Middle frontal gyrus (tissue), 1 donor: ENCODE data around the gene OR2T5.
"Not testable (repeated sequence)": the region's sequence is repeated elsewhere in the genome, so short reads cannot be mapped to it uniquely, and the experiment has no call there.

ENCODE experiments used
- DNase-seq: peaks from one replicate; pipeline ENCODE4 v3.0.0-alpha.2; 2015; ENCODE audit warnings: low spot score; ENCODE audit errors: extremely low spot score

Gene OR2T5, protein sequence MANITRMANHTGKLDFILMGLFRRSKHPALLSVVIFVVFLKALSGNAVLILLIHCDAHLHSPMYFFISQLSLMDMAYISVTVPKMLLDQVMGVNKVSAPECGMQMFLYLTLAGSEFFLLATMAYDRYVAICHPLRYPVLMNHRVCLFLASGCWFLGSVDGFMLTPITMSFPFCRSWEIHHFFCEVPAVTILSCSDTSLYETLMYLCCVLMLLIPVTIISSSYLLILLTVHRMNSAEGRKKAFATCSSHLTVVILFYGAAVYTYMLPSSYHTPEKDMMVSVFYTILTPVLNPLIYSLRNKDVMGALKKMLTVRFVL

GRCh38 chr1:248488289-248488688 lies at the start of gene OR2T5:
TSS of gene OR2T5 (plus strand) at chr1:248488589. CDS start at chr1:248488589, 0 bp downstream.
- not testable (repeated sequence) for DNase-seq

DNA sequence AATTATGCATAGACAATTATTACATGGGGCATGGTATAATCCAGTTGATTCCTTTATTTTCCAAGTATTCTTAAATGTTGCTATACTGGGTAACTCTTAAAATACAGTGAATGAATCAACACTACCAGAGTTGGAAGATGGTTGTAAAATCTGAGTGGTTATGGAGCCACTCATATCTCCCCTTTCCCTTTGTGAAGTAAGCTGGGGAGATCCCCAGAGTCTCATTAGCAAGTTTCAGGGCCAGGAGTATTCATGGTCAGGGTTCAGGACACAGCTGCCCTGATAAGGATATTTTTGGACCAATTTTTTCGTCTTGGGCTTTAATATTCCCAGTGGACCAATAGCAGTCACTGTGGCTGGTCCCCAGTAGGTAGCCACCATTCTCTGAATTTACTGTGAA lies 49.7 kb upstream of the OR2T5 start:
- not testable (repeated sequence) for DNase-seq

- not testable (repeated sequence) for DNase-seq
These were observed 49.1 kb upstream of the OR2T5 start for GRCh38 chr1:248439283-248439682.

GRCh38 chr1:248442500-248443277 lies 45.7 kb upstream of the OR2T5 start:
- not testable (repeated sequence) for DNase-seq

GRCh38 chr1:248444603-248445002 lies 43.8 kb upstream of the OR2T5 start:
- DNase-seq: not testable (repeated sequence)

DNA sequence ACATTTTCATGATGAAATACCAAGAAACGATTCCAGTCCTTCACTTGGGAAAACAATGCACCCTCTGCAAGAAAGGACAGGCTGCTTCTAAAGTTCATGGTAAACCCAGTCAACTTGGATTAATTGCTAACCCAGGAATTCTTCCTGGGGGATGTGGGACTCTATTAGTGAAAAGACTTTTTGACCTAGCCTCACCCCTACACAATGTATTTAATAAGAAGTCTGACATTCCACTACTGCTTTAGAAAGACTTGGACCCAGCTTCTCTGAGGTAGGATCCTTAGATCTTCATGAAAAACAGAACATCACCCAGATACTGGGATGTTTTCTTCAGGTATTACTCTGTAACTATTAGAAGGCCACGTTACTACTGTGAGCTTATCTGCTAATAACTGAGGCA lies 43.0 kb upstream of the OR2T5 start, which contains the start of gene OR2T2:
OR2T2 (plus strand) TSS at position 239 of the 400 bp plus-strand sequence. CDS start 7,161 bp downstream, outside the sequence.
- not testable (repeated sequence) for DNase-seq

- DNase-seq: not testable (repeated sequence)
These were observed 39.8 kb upstream of the OR2T5 start for GRCh38 chr1:248448409-248449074.

DNA sequence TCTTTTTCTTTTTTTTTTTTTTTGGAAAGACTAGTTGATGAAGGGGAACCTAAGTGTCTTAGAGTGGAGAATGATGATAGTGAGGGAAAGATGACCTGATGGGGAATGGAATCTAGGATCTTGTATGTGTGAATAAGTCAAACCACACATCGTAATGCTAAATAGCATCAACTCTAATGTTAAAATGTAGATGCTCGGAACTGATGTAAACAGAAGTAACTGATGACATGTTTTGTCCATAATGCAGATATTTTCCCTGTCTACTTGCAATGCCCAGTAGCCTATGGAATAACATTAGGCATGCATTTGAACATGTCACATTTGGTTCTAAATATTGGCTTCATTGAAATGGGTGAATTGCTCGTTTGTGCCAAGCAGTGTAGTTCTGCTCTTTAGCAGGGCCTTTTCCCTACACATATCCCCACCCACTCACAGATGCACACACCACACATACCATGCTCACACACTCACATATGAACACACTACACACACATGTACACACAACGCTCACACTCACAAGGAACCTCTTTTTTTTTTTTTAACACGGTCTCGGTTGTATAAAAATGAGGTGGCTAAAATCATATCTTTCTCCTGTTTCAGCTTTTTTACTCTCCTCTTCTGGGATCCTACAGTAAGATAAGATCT lies 38.4 kb upstream of the OR2T5 start:
- not testable (repeated sequence) for DNase-seq

DNA sequence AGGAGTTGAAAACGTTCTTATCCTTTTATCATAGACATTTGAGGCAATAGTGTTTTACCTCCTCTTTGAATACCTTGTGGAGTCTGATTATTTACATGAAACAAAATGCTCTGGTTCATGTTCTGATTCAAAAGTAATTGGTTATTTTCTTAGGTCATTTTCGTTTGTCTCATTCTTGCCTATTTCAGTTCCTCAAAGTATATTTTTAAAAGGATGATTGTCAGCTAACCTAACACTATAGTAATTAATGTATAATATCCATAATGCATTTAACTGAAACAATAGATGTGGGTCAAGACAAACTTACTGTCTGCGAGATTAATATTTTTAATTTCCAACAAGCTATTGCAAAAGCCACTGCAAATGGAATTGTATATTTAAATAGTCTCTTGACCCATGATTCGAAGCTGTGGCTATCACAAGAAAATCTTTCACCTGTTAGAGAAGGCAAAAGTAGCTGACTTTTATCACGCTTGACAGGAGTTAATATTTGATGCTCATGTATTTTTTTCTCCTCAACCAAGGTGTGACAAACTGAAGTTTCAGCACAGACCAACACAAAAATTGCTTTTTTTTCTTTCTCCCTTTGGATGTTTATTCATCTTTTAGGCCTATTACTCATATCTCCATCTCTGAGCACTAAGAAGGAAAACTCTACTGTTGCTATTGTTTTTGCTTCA lies 37.8 kb upstream of the OR2T5 start:
- DNase-seq: not testable (repeated sequence)

DNA sequence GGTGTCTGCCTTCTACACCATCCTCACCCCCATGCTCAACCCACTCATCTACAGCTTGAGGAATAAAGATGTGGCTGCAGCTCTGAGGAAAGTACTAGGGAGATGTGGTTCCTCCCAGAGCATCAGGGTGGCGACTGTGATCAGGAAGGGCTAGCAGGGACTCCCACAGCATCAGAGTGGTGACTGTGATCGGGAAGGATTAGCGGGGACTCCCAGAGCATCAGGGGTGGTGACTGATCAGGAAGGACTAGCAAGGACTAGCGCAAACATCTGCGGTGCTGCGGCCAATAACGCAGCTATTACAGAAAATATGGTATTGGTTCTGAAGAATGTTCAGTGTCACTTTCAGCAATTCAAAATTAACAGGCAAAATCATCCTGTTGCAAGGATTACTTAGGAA lies 34.8 kb upstream of the OR2T5 start:
- DNase-seq: not testable (repeated sequence)

DNA sequence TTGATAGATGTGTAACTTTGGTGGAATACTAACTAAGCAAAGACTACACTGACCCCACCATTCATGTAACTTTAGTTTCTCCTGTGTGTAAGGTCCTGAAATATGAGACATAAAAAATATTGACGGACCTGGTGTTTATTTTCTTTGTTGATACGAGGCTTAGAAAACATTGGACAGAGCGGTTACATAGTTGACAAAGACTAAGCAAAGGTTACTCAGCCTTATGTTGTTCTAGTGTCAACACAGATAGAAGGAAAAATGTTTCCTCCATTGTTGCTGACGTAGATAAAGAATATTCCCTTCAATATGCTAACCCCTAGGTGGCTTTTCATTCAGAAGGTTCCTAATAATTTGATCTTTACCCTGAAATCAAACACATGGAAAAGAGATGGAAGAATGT lies 33.3 kb upstream of the OR2T5 start:
- DNase-seq: not testable (repeated sequence)

GRCh38 chr1:248456635-248457034 lies 31.8 kb upstream of the OR2T5 start:
- not testable (repeated sequence) for DNase-seq

DNA sequence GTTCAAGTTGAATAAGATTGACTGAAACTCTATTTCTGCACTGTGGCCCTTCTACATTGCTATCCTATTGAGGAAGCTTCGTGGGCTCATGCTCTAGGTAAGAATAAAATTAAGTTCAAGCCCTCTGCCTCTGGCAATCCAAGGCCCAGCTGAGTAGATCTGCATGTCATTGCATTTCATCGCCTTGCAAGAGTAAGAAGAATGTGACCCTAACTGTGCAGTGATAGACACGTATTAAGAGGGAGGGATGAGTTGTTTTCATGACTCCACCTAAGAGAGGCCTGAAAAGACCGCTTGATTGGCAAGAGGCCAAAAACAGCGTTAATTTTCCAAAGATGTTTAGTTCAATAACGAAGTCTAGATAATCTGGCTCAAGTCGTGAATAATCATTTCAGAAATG lies 29.3 kb upstream of the OR2T5 start:
- DNase-seq: not testable (repeated sequence)

- DNase-seq: no peak
These were observed 17.2 kb upstream of the OR2T5 start for GRCh38 chr1:248471154-248471553.

DNA sequence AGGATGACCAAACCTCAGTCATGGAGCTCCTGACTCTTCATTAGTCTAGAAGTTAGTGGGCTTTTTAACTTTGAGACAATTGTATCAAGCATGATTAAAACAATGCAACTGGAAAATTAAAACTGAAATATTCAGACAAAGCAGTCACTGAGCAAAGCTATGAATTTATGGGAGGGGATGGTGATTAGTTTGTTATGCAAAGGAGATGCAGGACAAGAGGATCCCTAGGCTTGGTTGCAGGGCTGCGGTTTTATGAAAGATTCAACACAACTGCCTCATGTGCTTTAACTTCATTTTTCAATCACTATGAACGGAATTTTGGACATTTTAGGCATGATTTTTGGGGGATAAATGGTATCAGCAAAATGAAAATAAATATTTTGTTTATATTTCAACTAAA lies 16.3 kb upstream of the OR2T5 start:
- not testable (repeated sequence) for DNase-seq

DNA sequence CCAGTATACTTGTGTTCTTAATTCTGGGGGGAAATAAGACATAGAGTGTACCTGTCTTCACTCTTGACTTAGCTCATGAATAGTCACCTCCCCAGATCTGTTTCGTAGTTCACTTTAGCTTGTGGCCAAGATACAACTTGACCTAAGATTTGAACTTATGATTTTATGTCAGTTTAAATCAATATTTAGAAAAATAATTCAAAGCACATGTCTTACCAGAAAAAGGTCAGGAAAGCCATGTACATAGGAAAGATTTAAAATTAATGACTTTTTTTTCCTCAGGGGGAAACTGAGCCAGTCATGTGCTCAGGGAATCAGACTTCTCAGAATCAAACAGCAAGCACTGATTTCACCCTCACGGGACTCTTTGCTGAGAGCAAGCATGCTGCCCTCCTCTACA lies 15.3 kb upstream of the OR2T5 start, which contains the start of gene OR2T3:
OR2T3 (plus strand) TSS at position 301 of the 400 bp plus-strand sequence; CDS start at position 301, 0 bp downstream.
- not testable (repeated sequence) for DNase-seq

- not testable (repeated sequence) for DNase-seq
These were observed 12.7 kb upstream of the OR2T5 start for GRCh38 chr1:248475660-248476059.

GRCh38 chr1:248481686-248482579 lies 6.5 kb upstream of the OR2T5 start:
- DNase-seq: not testable (repeated sequence)

DNA sequence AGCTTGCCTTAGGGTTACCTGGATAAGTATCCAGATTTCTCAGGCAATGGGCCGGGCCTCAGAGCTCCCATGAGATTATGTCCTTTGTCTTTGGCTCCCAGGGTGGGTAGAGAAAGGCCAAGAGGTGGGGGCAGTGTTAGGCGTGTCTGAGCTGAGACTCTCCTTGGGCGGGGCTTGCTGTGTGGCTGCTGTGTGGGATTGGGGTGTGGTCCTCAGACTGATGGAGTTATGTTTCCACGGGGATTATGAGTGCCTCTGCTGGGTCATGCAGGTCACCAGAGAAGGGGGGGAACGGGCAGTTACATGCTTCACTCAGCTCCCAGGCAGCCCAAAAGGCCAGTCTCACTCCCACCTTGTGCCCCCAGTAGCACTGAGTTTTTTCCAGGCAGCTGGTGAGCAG lies 8.3 kb downstream of the OR2T5 start:
- DNase-seq: not testable (repeated sequence)
